ENCODE results near the gene CNTN1.

The CNTN1 gene

GRCh38 chr12:40820794-40821484 lies 128.7 kb downstream of the CNTN1 start:
- Histone ChIP-seq H3K36me3 (ENCODE audit: control insufficient read depth, insufficient read depth, low read length, severe bottlenecking) (no peaks in the 10 kb centered on the region), H3K9ac (ENCODE audit: low read length) (no peak overlapping the region), H3K4me3 (ENCODE audit: low read length) (no peak overlapping the region), H3K4me1 (ENCODE audit: control insufficient read depth, insufficient read depth, low read length) (no peaks in the 10 kb centered on the region), H3K9me3 (ENCODE audit: control insufficient read depth, low read length) (peaks cover 3% of the 10 kb centered on the region), H3K27me3 (replicated peaks; ENCODE audit: control insufficient read depth, insufficient read depth, low read length) (no peaks in the 10 kb centered on the region)
- no peak for DNase-seq (ENCODE audit: low read depth)

- Histone ChIP-seq H3K9me3 (ENCODE audit: control insufficient read depth, low read length) (no peaks in the 10 kb centered on the region), H3K4me3 (ENCODE audit: low read length) (no peak overlapping the region), H3K4me1 (ENCODE audit: control insufficient read depth, insufficient read depth, low read length) (no peaks in the 10 kb centered on the region), H3K36me3 (ENCODE audit: control insufficient read depth, insufficient read depth, low read length, severe bottlenecking) (no peaks in the 10 kb centered on the region), H3K9ac (ENCODE audit: low read length) (no peak overlapping the region), H3K27me3 (replicated peaks; ENCODE audit: control insufficient read depth, insufficient read depth, low read length) (no peaks in the 10 kb centered on the region)
- no peak for DNase-seq (ENCODE audit: low read depth)
These were observed 132.9 kb downstream of the CNTN1 start for GRCh38 chr12:40825156-40825555.

DNA sequence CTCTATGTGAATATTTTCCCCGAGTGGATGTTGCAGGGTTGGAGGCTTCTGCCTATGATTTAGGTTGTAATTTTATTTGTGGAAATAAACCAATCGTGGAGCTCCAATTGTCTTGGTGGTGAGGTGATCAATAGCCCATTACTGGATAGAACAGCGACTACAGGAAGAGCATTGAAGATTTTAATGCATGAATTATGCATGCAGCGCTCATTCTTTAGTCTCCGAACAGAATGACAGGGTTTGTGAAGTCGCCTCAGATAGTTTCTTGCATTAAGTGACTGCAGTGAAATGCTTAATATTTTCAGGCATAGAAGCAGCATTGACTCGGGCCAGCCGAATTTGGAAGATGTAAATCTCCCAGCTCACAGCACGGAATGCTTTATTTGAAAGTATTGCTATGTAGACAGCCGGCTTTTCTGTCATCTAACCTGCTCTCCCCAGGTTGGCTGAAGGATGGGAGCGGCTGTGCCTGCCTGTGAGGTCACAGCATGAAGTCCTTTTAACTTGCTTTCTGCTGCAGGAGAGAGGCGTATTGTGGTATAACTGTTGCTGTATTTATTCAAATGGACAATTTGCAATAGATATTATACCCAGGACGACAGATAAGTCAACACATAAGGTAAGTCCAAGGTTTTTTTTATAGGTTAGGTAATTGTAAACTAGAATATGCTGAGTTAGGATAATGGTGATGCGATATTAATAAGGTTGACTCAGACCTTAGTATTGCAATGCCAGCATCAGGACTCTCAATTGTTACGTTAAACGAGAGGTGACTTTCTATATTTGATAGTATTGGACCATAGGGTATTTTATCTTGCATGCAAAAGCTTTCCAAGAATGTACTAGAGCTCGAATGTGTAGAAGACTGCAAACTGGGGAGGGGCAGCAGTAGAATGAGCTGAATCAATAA lies 135.7 kb downstream of the CNTN1 start:
- DNase-seq (ENCODE audit: low read depth): no peak
- Histone ChIP-seq H3K4me1 (ENCODE audit: control insufficient read depth, insufficient read depth, low read length) (no peaks in the 10 kb centered on the region), H3K27me3 (replicated peaks; ENCODE audit: control insufficient read depth, insufficient read depth, low read length) (no peaks in the 10 kb centered on the region), H3K9ac (ENCODE audit: low read length) (no peak overlapping the region), H3K36me3 (ENCODE audit: control insufficient read depth, insufficient read depth, low read length, severe bottlenecking) (no peaks in the 10 kb centered on the region), H3K9me3 (ENCODE audit: control insufficient read depth, low read length) (no peaks in the 10 kb centered on the region), H3K4me3 (ENCODE audit: low read length) (no peak overlapping the region)

GRCh38 chr12:40828593-40828990 lies 136.4 kb downstream of the CNTN1 start:
- no peak overlapping the region for H3K4me3 ChIP-seq (ENCODE audit: low read length)
- no peaks in the 10 kb centered on the region for H3K4me1 ChIP-seq (ENCODE audit: control insufficient read depth, insufficient read depth, low read length)
- H3K36me3 ChIP-seq (ENCODE audit: control insufficient read depth, insufficient read depth, low read length, severe bottlenecking): no peaks in the 10 kb centered on the region
- no peak overlapping the region for H3K9ac ChIP-seq (ENCODE audit: low read length)
- H3K27me3 ChIP-seq (replicated peaks; ENCODE audit: control insufficient read depth, insufficient read depth, low read length): no peaks in the 10 kb centered on the region
- DNase-seq (ENCODE audit: low read depth): no peak
- no peaks in the 10 kb centered on the region for H3K9me3 ChIP-seq (ENCODE audit: control insufficient read depth, low read length)

- H3K4me1 ChIP-seq (ENCODE audit: control insufficient read depth, insufficient read depth, low read length): no peaks in the 10 kb centered on the region
- H3K9me3 ChIP-seq (ENCODE audit: control insufficient read depth, low read length): no peaks in the 10 kb centered on the region
- no peak overlapping the region for H3K9ac ChIP-seq (ENCODE audit: low read length)
- DNase-seq (ENCODE audit: low read depth): no peak
- H3K4me3 ChIP-seq (ENCODE audit: low read length): no peak overlapping the region
- H3K27me3 ChIP-seq (replicated peaks; ENCODE audit: control insufficient read depth, insufficient read depth, low read length): no peaks in the 10 kb centered on the region
- H3K36me3 ChIP-seq (ENCODE audit: control insufficient read depth, insufficient read depth, low read length, severe bottlenecking): no peaks in the 10 kb centered on the region
These were observed 137.5 kb downstream of the CNTN1 start for GRCh38 chr12:40829738-40830144.

DNA sequence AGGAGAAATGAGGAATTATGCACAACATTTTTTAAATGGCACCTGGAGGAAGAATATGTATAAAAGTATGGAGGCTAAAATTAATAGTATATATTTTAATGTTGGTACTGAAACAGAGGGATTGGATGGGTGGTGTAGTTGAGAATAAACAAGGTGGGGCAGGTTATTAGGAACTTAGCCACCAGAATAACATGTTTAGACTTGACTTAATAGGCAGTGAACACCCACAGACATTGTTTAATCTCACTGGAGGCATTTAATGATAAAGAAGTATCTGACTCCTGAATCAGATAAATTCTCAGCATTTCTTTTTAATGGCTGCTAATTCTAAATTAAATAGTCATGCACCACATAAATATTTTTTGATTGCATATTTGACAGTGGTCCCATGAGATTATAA lies 139.7 kb downstream of the CNTN1 start:
- no peak for DNase-seq (ENCODE audit: low read depth)
- no peak overlapping the region for H3K4me3 ChIP-seq (ENCODE audit: low read length)
- no peak overlapping the region for H3K9ac ChIP-seq (ENCODE audit: low read length)
- H3K27me3 ChIP-seq (replicated peaks; ENCODE audit: control insufficient read depth, insufficient read depth, low read length): no peaks in the 10 kb centered on the region
- H3K4me1 ChIP-seq (ENCODE audit: control insufficient read depth, insufficient read depth, low read length): no peaks in the 10 kb centered on the region
- H3K36me3 ChIP-seq (ENCODE audit: control insufficient read depth, insufficient read depth, low read length, severe bottlenecking): no peaks in the 10 kb centered on the region
- no peaks in the 10 kb centered on the region for H3K9me3 ChIP-seq (ENCODE audit: control insufficient read depth, low read length)

DNA sequence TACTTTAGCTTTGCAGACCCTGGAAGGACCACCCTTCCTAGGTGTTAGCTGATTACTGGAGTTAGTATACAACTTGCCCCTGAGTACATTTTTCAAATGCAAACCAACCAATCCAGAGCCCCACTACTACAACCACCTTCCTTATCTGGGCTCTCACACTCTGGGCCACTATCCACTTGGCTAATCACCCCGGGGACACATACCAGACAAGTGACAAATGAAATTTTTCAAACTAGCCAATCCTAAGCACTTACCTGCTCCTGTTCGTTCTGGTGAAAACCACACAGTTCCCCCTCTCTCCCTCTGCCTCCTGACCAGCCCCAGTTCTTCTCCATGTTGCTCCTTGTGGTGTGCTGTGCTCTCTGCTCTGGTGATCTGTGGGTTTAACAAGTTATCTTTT lies 140.4 kb downstream of the CNTN1 start:
- no peak for DNase-seq (ENCODE audit: low read depth)
- H3K9ac ChIP-seq (ENCODE audit: low read length): no peak overlapping the region

DNA sequence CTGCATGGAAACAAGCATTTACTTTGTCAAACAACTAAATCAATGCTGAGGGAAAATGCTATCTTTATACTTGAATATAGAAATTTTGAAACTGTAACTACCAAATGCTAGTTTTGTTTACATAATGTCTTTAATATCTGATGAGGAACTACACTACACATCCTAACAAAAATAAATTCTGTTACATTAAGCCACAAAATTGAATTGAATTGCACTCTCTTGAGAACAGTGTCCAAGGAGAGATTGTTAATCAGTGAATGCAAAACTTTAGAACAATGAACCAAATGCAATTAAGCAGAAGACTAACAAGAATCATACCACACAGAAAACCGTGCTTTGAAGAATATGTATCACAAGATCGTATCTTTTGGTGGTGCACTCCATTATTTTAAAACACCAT lies 141.6 kb downstream of the CNTN1 start:
- no peaks in the 10 kb centered on the region for H3K36me3 ChIP-seq (ENCODE audit: control insufficient read depth, insufficient read depth, low read length, severe bottlenecking)
- no peak for DNase-seq (ENCODE audit: low read depth)
- H3K9me3 ChIP-seq (ENCODE audit: control insufficient read depth, low read length): no peaks in the 10 kb centered on the region
- H3K4me3 ChIP-seq (ENCODE audit: low read length): no peak overlapping the region
- no peaks in the 10 kb centered on the region for H3K27me3 ChIP-seq (replicated peaks; ENCODE audit: control insufficient read depth, insufficient read depth, low read length)
- H3K9ac ChIP-seq (ENCODE audit: low read length): no peak overlapping the region
- no peaks in the 10 kb centered on the region for H3K4me1 ChIP-seq (ENCODE audit: control insufficient read depth, insufficient read depth, low read length)

More for the DNA sequence above, 140.4 kb downstream of the CNTN1 start:
- Histone ChIP-seq H3K36me3 (ENCODE audit: control insufficient read depth, insufficient read depth, low read length, severe bottlenecking) (no peaks in the 10 kb centered on the region), H3K27me3 (replicated peaks; ENCODE audit: control insufficient read depth, insufficient read depth, low read length) (no peaks in the 10 kb centered on the region), H3K4me1 (ENCODE audit: control insufficient read depth, insufficient read depth, low read length) (no peaks in the 10 kb centered on the region), H3K9me3 (ENCODE audit: control insufficient read depth, low read length) (no peaks in the 10 kb centered on the region), H3K4me3 (ENCODE audit: low read length) (no peak overlapping the region)

DNA sequence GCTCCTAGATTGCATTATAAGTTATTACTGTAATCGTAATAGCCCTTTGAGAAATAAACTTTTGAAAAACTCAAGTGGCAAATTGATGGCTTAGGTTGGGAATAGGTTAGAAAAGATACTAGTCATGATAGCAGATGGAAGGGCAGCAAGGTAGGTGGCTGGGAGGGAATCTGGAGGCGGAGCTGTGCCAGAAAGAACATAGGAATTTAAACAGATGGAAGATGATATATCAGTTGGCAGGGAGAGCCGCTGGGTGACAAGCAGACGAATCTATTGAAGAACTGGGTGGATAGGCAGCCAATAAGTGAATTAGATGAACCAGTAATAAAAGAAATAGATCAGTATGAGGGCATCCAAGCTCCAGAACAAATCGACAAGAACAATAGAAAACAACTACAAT lies 142.1 kb downstream of the CNTN1 start:
- Histone ChIP-seq H3K9ac (ENCODE audit: low read length) (no peak overlapping the region), H3K9me3 (ENCODE audit: control insufficient read depth, low read length) (peaks cover 2% of the 10 kb centered on the region), H3K4me3 (ENCODE audit: low read length) (no peak overlapping the region), H3K36me3 (ENCODE audit: control insufficient read depth, insufficient read depth, low read length, severe bottlenecking) (no peaks in the 10 kb centered on the region), H3K27me3 (replicated peaks; ENCODE audit: control insufficient read depth, insufficient read depth, low read length) (no peaks in the 10 kb centered on the region), H3K4me1 (ENCODE audit: control insufficient read depth, insufficient read depth, low read length) (no peaks in the 10 kb centered on the region)
- DNase-seq (ENCODE audit: low read depth): no peak

DNA sequence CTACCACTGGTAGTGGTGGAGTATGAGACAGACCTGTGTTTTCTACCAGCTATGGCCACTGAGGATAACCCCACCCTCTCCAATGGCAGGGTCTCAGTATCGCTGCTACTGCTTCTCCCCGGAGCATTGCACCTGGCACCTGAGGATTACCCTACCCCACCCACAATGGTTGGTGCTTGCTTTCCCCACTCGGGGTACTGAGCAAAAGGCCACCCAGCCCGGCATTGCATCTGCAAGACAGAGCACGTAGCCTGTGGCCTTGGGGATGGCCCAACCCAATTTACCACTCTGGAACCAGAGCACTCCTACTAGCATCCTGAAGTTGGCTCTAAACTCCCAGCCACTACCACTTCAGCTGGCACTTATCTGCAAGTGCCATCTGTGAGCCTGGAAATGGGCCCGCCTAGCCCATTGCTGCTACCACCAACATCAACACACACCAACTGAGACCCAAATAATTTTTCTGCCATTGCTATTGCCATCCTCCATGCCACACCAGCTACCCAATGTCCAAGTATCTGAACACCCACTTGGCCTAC lies 145.7 kb downstream of the CNTN1 start:
- H3K9ac ChIP-seq (ENCODE audit: low read length): no peak overlapping the region
- peaks cover 12% of the 10 kb centered on the region for H3K9me3 ChIP-seq (ENCODE audit: control insufficient read depth, low read length)
- no peak overlapping the region for H3K4me3 ChIP-seq (ENCODE audit: low read length)
- no peaks in the 10 kb centered on the region for H3K27me3 ChIP-seq (replicated peaks; ENCODE audit: control insufficient read depth, insufficient read depth, low read length)
- DNase-seq (ENCODE audit: low read depth): no peak
- H3K4me1 ChIP-seq (ENCODE audit: control insufficient read depth, insufficient read depth, low read length): no peaks in the 10 kb centered on the region
- no peaks in the 10 kb centered on the region for H3K36me3 ChIP-seq (ENCODE audit: control insufficient read depth, insufficient read depth, low read length, severe bottlenecking)

DNA sequence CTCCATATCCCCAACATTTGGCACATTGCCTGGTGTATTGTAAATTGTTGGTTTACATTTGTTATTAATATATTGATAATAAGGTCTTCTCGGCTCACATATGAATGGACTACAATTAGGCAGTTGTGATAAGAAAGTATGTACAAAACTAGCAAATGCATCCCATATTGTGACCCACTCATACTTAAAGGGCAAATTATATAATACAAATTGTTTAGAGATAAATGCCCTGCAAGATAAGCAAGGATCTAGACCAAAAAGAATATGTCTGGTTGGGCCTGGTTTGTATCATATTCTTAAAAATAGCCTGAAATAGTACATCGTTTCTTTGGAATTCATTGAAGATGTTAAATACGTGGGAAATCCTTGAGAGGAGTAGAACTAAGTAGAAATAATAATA lies 151.3 kb downstream of the CNTN1 start:
- no peak for DNase-seq (ENCODE audit: low read depth)
- Histone ChIP-seq H3K9me3 (ENCODE audit: control insufficient read depth, low read length) (peaks cover 12% of the 10 kb centered on the region), H3K4me3 (ENCODE audit: low read length) (no peak overlapping the region), H3K9ac (ENCODE audit: low read length) (no peak overlapping the region), H3K27me3 (replicated peaks; ENCODE audit: control insufficient read depth, insufficient read depth, low read length) (no peaks in the 10 kb centered on the region), H3K36me3 (ENCODE audit: control insufficient read depth, insufficient read depth, low read length, severe bottlenecking) (no peaks in the 10 kb centered on the region), H3K4me1 (ENCODE audit: control insufficient read depth, insufficient read depth, low read length) (no peaks in the 10 kb centered on the region)
